HG03103 (cell line): ENCODE results near the gene MALL.
"Not testable (repeated sequence)": the region's sequence is repeated elsewhere in the genome, so short reads cannot be mapped to it uniquely, and the experiment has no call there.

Experiments used
- ATAC-seq: cut with Tn5 transposase; IDR thresholded peaks from one replicate; pipeline ENCODE4 v1.9.1; 2021; ENCODE audit warnings: low read depth; ENCODE audit not compliant: unreplicated experiment

Gene MALL

GRCh38 chr2:110121592-110121991, 6.0 kb upstream of the MALL start:
- no peak for ATAC-seq

GRCh38 chr2:110121052-110121334, 5.4 kb upstream of the MALL start:
- ATAC-seq: no peak

GRCh38 chr2:110120171-110121051, 4.8 kb upstream of the MALL start:
- no peak for ATAC-seq

- no peak for ATAC-seq
Observed at GRCh38 chr2:110116033-110116710, 550 bp upstream of the MALL start.

GRCh38 chr2:110114831-110115255, 779 bp downstream of the MALL start:
- no peak for ATAC-seq

- ATAC-seq: no peak
Observed at GRCh38 chr2:110113961-110114591, 1.5 kb downstream of the MALL start.

- ATAC-seq: not testable (repeated sequence)
Observed at GRCh38 chr2:110108291-110108690, 7.3 kb downstream of the MALL start.

- ATAC-seq: no peak
Observed at GRCh38 chr2:110107092-110108079, 8.2 kb downstream of the MALL start.

- ATAC-seq: no peak
Observed at GRCh38 chr2:110106642-110107041, 9.0 kb downstream of the MALL start.

GRCh38 chr2:110105608-110106467, 9.8 kb downstream of the MALL start:
- ATAC-seq: no peak

GRCh38 chr2:110105183-110105582, 10.4 kb downstream of the MALL start:
- ATAC-seq: no peak

- ATAC-seq: no peak
Observed at GRCh38 chr2:110104025-110104771, 11.4 kb downstream of the MALL start.

GRCh38 chr2:110103061-110103961, 12.3 kb downstream of the MALL start:
- ATAC-seq: no peak

GRCh38 chr2:110101901-110102803, 13.5 kb downstream of the MALL start:
- no peak for ATAC-seq

- ATAC-seq: no peak
Observed at GRCh38 chr2:110101280-110101844, 14.3 kb downstream of the MALL start.

- ATAC-seq: not testable (repeated sequence)
Observed at GRCh38 chr2:110100880-110101279, 14.7 kb downstream of the MALL start.
